Measurements from ENCODE around the gene SETBP1.

GRCh38 chr18:44758861-44759631, 78.4 kb downstream of the SETBP1 start:
- TF ChIP-seq POLR2A (IDR thresholded peaks at IDR 0.05) (no peak), CTCF (IDR thresholded peaks at IDR 0.05) (no peak), EP300 (IDR thresholded peaks at IDR 0.05; ENCODE audit: low read depth) (no peak), POLR2AphosphoS5 (IDR thresholded peaks at IDR 0.05) (peak in 1 of 3 donors; percentile 9)
